SJCRH30 (cell line): ENCODE data around the gene PMF1. TPM values are rescaled to one million over a fixed set of nuclear protein-coding genes. Genes with fewer than 3 reads are reported as not detected.
"Not testable (repeated sequence)": the region's sequence is repeated elsewhere in the genome, so short reads cannot be mapped to it uniquely, and the experiment has no call there.

Experiments
- DNase-seq, 2 experiments: peaks; one replicate each; pipeline ENCODE4 v3.0.0-alpha.2; 2015 to 2020
- H3K27ac ChIP-seq: fragments of 250-450 bp; sonication (Bioruptor Pico); 2 replicates; pipeline ENCODE4 v1.5.1; 2020; ENCODE audit warnings: mild to moderate bottlenecking, moderate library complexity
- H3K27me3 ChIP-seq: fragments of 250-450 bp; sonication (Bioruptor Pico); 2 replicates; pipeline ENCODE4 v1.5.1; 2020; ENCODE audit warnings: mild to moderate bottlenecking, moderate library complexity
- H3K36me3 ChIP-seq: fragments of 250-450 bp; sonication (Bioruptor Pico); 2 replicates; pipeline ENCODE4 v1.5.1; 2020; ENCODE audit warnings: mild to moderate bottlenecking, moderate library complexity
- H3K4me1 ChIP-seq: fragments of 250-450 bp; sonication (Bioruptor Pico); 2 replicates; pipeline ENCODE4 v1.5.1; 2020; ENCODE audit warnings: mild to moderate bottlenecking, moderate library complexity
- H3K4me3 ChIP-seq: fragments of 250-450 bp; sonication (Bioruptor Pico); 2 replicates; pipeline ENCODE4 v1.5.1; 2020; ENCODE audit warnings: mild to moderate bottlenecking, moderate library complexity
- H3K9me3 ChIP-seq: fragments of 250-450 bp; sonication (Bioruptor Pico); replicated peaks from 2 replicates; pipeline ENCODE4 v1.5.1; 2020; ENCODE audit warnings: mild to moderate bottlenecking, moderate library complexity
- total RNA-seq: library from RNA; depleted of rRNA; stranded (reverse); fragments of >200 nt; shearing (Covaris generic); gene quantifications from 2 replicates; pipeline ENCODE4 v1.2.3, GENCODE V29; 2014

PMF1 gene
- total RNA-seq, 1 experiment from 2014 or later: 59.7 TPM

GRCh38 chr1:156214024-156214748 lies 1.4 kb downstream of the PMF1 start:
- H3K4me1 ChIP-seq: 0 out of 2 replicates have a peak, but pooled peaks cover 5% of the 10 kb centered on the region
- H3K27me3 ChIP-seq: no peaks in the 10 kb centered on the region
- no peaks in the 10 kb centered on the region for H3K36me3 ChIP-seq
- H3K9me3 ChIP-seq: no peaks in the 10 kb centered on the region
- H3K27ac ChIP-seq: no peak overlapping the region
- H3K4me3 ChIP-seq: peak overlapping the region; percentile 75
- no peak for DNase-seq

DNA sequence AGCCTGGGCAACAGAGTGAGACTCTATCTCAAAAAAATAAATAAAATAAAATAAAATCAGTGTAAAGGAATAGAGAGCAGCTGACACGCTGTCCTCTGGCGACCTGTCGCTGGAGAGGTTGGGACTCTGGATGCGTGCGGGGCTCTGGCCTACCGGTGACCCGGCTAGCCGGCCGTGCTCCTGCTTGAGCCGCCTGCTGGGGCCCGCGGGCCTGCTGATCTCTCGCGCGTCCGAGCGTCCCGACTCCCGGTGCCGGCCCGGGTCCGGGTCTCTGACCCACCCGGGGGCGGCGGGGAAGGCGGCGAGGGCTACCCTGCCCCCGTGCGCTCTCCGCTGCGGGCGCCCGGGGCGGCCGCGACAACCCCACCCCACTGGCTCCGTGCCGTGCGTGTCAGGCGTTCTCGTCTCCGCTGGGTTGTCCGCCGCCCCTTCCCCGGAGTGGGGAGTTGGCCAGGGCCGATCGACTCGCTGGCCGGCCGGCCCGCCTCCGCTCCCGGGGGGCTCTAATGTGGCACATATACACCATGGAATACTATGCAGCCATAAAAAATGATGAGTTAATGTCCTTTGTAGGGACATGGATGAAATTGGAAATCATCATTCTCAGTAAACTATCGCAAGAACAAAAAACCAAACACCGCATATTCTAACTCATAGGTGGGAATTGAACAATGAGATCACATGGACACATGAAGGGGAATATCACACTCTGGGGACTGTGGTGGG lies 3.7 kb downstream of the PMF1 start:
- H3K9me3 ChIP-seq, H3K36me3 ChIP-seq, H3K27me3 ChIP-seq, H3K4me3 ChIP-seq, H3K4me1 ChIP-seq, H3K27ac ChIP-seq, DNase-seq: not testable (repeated sequence)

DNA sequence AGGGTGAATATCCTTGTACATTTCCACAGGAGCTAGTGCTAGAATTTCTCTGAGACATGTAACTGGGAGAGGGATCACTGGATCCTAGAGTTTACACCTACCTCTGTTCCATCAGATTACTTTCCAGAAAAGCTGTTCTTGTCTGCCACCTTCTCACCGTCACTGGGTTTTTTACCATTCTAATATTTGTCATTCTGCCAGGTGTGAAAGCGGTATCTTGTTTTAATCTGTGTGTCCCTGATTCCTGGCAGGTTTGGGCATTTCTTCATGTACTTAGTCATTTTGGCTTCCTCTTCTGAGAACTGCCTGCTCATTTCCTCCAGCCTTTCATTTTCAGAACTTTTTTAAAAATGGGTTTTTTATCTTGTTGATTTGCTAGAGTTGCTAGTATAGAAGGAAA lies 5.1 kb downstream of the PMF1 start:
- H3K27me3 ChIP-seq: no peaks in the 10 kb centered on the region
- H3K4me1 ChIP-seq: no peaks in the 10 kb centered on the region
- H3K36me3 ChIP-seq: peaks cover 6% of the 10 kb centered on the region; the same call in 1 of the 2 replicates
- H3K4me3 ChIP-seq: no peak overlapping the region
- H3K9me3 ChIP-seq: no peaks in the 10 kb centered on the region
- H3K27ac ChIP-seq: no peak overlapping the region
- no peak for DNase-seq

DNA sequence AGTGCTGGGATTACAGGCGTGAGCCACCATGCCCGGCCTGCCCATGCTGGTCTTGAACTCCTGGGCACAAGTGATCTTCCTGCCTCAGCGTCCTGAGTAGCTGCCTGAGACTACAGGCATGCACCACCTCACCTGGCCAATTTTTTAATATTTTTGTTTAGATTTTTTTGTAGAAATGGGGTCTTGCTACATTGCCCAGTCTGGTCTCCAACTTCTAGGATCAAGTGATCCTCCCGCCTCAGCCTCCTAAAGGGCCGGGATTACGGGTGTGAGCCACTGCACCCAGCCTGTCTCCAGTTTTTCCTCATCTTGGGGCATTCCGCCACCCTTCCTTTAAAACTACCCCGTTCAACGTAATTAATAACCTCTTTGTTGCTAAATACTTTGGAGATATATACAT lies 7.4 kb downstream of the PMF1 start:
- H3K27me3 ChIP-seq: no peaks in the 10 kb centered on the region
- no peak for DNase-seq
- no peak overlapping the region for H3K27ac ChIP-seq
- no peaks in the 10 kb centered on the region for H3K9me3 ChIP-seq
- H3K4me1 ChIP-seq: no peaks in the 10 kb centered on the region
- peaks cover 17% of the 10 kb centered on the region for H3K36me3 ChIP-seq
- no peak overlapping the region for H3K4me3 ChIP-seq

- H3K4me3 ChIP-seq: no peak overlapping the region
- no peak for DNase-seq
- peaks cover 22% of the 10 kb centered on the region for H3K36me3 ChIP-seq
- H3K27me3 ChIP-seq: no peaks in the 10 kb centered on the region
- H3K27ac ChIP-seq: no peak overlapping the region
- no peaks in the 10 kb centered on the region for H3K4me1 ChIP-seq
- H3K9me3 ChIP-seq: no peaks in the 10 kb centered on the region
Measured at GRCh38 chr1:156221986-156222692, 9.3 kb downstream of the PMF1 start.

DNA sequence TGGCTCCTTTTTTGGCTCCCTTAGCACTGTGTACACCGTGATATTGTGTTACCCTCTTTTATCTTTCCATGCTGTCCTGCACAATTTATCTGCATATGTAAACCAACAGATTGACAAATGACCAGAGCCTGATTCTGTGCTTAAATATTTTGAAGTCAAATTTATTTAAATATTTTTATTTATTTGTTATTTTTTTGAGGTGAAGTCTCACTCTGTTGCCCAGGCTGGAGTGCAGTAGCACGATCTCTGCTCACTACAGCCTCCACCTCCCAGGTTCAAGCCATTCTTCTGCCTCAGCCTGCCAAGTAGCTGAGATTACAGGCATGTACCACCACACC lies 12.8 kb downstream of the PMF1 start:
- Histone ChIP-seq H3K36me3 (peaks cover 21% of the 10 kb centered on the region), H3K4me1 (no peaks in the 10 kb centered on the region), H3K9me3 (no peaks in the 10 kb centered on the region), H3K4me3 (no peak overlapping the region), H3K27me3 (no peaks in the 10 kb centered on the region), H3K27ac (no peak overlapping the region)
- no peak for DNase-seq

DNA sequence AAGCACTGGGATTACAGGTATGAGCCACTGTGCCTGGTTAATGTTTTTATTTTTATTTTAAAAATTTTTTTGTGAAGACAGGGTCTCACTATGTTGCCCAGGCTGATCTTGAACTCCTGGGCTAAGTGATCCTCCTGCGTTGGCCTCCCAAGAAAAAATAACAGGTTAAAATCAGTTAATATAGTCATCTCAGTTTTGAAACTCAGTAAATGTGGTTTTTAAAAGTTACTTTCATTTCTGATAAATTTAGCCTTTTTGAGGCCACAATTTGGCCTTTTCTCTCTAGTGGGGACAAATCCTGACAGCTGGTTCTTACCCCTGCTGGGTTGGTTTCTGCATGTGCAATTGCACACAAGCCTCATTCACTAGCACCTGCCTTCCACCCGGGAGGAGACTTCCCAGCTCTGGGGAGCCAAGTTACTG lies 13.3 kb downstream of the PMF1 start:
- no peak overlapping the region for H3K4me3 ChIP-seq
- no peaks in the 10 kb centered on the region for H3K9me3 ChIP-seq
- peaks cover 19% of the 10 kb centered on the region for H3K36me3 ChIP-seq
- no peak overlapping the region for H3K27ac ChIP-seq
- no peak for DNase-seq
- H3K27me3 ChIP-seq: no peaks in the 10 kb centered on the region
- H3K4me1 ChIP-seq: no peaks in the 10 kb centered on the region

- no peaks in the 10 kb centered on the region for H3K9me3 ChIP-seq
- no peak overlapping the region for H3K27ac ChIP-seq
- H3K4me3 ChIP-seq: no peak overlapping the region
- H3K36me3 ChIP-seq: peaks cover 19% of the 10 kb centered on the region
- DNase-seq: no peak
- no peaks in the 10 kb centered on the region for H3K27me3 ChIP-seq
- H3K4me1 ChIP-seq: no peaks in the 10 kb centered on the region
Measured at GRCh38 chr1:156226782-156227181, 14.0 kb downstream of the PMF1 start.

DNA sequence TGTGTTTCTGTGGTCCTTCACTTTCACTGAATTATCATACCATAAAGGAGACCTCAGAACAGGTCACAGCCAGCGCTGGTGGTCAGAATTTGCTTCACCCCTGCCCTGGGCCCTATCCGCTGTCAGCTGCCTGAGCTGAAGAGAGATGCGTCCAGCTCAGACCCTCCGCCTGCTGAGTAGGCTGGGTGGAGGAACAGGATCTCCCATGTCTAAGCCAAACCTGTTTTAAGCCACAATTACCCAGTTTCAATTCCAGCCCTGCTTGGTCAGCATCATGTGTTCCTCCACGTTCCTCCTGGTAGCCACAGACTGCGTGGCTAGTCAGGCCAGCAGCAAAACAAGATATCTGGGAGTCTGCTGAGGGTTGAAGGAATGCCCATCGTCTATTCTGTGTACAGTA lies 15.7 kb downstream of the PMF1 start:
- Histone ChIP-seq H3K36me3 (peaks cover 13% of the 10 kb centered on the region; the same call in 1 of the 2 replicates), H3K4me1 (no peaks in the 10 kb centered on the region)
- DNase-seq: no peak

DNA sequence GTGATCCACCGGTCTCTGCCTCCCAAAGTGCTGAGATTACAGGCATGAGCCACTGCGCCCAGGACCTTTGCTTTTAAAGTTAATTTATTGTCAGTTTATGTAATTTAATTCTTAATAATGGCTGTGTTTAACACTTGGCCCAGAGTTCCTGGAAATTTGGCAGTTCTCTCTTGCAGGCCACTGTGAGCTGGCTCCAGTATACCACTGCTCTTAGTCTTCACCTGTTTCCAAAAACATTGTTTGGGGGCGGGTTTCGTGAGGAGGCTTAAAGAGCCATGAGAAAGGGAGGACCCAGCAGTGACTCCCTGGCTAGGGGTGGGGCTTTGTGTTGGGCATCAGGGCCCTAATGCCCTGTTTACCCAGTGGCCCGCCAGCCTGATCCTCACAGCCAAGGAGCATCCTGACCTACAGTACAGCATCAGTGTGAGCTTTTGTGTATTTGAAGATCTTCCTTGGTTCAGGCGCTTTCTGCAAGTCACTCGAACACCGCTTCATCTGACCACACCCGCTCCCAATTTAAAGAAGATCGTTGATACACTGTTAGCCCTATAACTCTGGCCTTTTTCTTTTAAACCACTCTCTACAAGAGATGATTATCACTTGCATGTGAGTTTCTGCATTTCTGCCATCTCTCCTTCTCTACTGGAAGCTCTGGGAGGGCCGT lies 17.1 kb downstream of the PMF1 start:
- no peak overlapping the region for H3K27ac ChIP-seq
- H3K4me3 ChIP-seq: no peak overlapping the region
- H3K36me3 ChIP-seq: peaks cover 6% of the 10 kb centered on the region; the same call in 1 of the 2 replicates

More for the DNA sequence above, 15.7 kb downstream of the PMF1 start:
- no peak overlapping the region for H3K4me3 ChIP-seq
- no peak overlapping the region for H3K27ac ChIP-seq
- H3K9me3 ChIP-seq: no peaks in the 10 kb centered on the region
- H3K27me3 ChIP-seq: no peaks in the 10 kb centered on the region

DNA sequence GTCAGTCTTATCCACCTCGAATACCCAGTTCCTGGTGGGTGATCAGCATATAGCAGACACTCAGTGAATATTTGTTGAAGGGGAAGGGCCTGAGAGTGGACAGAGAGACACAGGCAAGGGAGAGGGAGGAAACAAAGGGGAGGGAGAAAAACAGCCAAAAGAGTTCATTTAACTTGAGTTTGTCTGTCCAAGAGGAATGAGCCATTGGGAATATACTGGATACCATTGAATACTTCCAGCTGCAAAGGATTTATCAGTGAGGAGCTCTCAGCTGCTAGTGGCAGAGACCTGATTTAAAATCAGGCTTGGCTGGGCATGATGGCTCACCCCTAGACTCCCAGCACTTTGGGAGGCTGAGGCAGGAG lies 17.6 kb downstream of the PMF1 start:
- Histone ChIP-seq H3K4me1 (no peaks in the 10 kb centered on the region), H3K9me3 (no peaks in the 10 kb centered on the region), H3K27ac (no peak overlapping the region), H3K36me3 (peaks cover 6% of the 10 kb centered on the region; the same call in 1 of the 2 replicates), H3K4me3 (no peak overlapping the region), H3K27me3 (no peaks in the 10 kb centered on the region)
- DNase-seq: no peak

More for the DNA sequence above, 17.1 kb downstream of the PMF1 start:
- Histone ChIP-seq H3K9me3 (no peaks in the 10 kb centered on the region), H3K27me3 (no peaks in the 10 kb centered on the region), H3K4me1 (no peaks in the 10 kb centered on the region)
- DNase-seq: no peak

DNA sequence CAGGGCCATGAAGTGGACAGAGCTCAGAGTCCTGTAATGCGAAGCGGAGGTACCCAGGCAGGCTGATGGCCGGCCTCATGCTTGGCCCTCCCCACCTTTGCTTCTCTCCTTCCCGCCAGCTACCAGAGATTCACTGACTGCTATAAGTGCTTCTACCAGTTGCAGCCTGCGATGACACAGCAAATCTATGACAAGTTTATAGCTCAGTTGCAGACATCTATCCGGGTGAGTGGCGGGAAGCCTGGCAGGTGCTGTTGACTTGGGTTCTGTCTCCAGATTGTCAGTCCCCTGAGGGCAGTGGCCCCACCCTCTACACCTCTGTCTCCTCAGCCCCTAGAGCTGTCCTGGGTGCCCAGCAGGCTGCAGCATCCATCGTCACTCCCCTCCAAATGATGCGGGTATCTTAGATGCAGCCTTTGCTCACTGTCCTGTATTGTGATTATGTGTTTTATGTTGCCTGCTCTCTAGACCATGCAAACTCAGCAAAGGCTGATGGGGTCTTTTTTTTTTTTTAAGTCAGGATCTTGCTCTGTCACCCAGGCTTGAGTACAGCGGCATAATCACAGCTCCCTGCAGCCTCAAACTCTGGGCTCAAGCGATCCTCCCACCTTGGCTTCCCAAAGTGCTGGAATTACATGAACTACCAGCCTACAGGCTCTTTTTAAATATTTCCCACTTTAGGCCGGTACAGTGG lies 19.5 kb downstream of the PMF1 start:
- Histone ChIP-seq H3K4me3 (no peak overlapping the region), H3K9me3 (no peaks in the 10 kb centered on the region), H3K27me3 (no peaks in the 10 kb centered on the region), H3K4me1 (no peaks in the 10 kb centered on the region), H3K27ac (no peak overlapping the region), H3K36me3 (no peaks in the 10 kb centered on the region; the same call in 1 of the 2 replicates)
- no peak for DNase-seq

DNA sequence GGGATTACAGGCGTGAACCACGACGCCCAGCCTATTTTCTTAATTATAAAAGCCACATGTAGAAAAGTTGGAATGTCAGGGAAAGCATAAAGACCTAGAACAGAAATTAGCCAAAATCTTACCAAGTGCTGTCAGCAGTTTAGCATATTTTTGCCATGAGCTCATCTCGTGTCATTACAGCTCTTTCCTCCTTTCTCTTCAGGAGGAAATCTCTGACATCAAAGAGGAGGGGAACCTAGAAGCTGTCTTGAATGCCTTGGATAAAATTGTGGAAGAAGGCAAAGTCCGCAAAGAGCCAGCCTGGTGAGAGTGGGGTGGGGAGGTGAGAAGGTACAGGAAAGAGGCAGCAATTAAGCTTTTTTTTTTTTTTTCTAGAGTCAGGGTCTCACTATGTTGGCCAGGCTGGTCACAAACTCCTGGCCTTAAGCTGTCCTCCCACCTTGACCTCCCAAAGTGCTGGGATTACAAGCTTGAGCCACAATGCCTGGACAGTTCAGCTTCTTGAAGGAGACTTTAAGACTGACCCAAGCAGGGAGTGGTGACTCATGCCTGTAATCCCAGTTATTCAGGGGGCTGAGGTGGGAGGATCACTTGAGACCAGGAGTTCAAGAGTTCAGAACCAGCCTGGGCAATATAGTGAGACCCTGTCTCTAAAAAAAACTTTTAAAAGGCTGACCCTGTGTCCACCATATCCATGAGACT lies 20.8 kb downstream of the PMF1 start:
- Histone ChIP-seq H3K27me3 (no peaks in the 10 kb centered on the region), H3K4me1 (no peaks in the 10 kb centered on the region), H3K9me3 (no peaks in the 10 kb centered on the region), H3K36me3 (peaks cover 7% of the 10 kb centered on the region), H3K4me3 (no peak overlapping the region), H3K27ac (no peak overlapping the region)
- DNase-seq: no peak

DNA sequence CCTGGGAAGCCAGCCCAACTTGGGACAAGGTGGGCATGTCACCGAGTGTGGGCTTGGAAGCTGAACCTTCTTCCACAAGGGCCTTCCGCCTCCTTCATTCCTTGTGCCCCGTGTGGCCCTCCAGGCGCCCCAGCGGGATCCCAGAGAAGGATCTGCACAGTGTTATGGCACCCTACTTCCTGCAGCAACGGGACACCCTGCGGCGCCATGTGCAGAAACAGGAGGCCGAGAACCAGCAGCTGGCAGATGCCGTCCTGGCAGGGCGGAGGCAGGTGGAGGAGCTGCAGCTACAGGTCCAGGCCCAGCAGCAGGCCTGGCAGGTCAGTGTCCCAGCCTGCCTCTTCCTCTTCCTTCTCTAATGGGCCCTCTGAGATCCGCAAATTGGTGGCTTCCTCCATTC lies 23.4 kb downstream of the PMF1 start:
- DNase-seq: no peak
- no peak overlapping the region for H3K27ac ChIP-seq
- peaks cover 7% of the 10 kb centered on the region for H3K36me3 ChIP-seq
- no peaks in the 10 kb centered on the region for H3K27me3 ChIP-seq
- no peaks in the 10 kb centered on the region for H3K9me3 ChIP-seq
- no peak overlapping the region for H3K4me3 ChIP-seq
- H3K4me1 ChIP-seq: peaks cover 2% of the 10 kb centered on the region; the same call in 1 of the 2 replicates
